GM19452 (cell line): Measurements from ENCODE around the gene PITX2.
A peak's percentile ranks its signal among the peaks of the same experiment; 100 is the strongest.
"Not testable (repeated sequence)": the region's sequence is repeated elsewhere in the genome, so short reads cannot be mapped to it uniquely, and the experiment has no call there.

ENCODE experiments used
- ATAC-seq: cut with Tn5 transposase; IDR thresholded peaks from one replicate; pipeline ENCODE4 v1.9.1; 2021; ENCODE audit not compliant: unreplicated experiment

PITX2 gene

DNA sequence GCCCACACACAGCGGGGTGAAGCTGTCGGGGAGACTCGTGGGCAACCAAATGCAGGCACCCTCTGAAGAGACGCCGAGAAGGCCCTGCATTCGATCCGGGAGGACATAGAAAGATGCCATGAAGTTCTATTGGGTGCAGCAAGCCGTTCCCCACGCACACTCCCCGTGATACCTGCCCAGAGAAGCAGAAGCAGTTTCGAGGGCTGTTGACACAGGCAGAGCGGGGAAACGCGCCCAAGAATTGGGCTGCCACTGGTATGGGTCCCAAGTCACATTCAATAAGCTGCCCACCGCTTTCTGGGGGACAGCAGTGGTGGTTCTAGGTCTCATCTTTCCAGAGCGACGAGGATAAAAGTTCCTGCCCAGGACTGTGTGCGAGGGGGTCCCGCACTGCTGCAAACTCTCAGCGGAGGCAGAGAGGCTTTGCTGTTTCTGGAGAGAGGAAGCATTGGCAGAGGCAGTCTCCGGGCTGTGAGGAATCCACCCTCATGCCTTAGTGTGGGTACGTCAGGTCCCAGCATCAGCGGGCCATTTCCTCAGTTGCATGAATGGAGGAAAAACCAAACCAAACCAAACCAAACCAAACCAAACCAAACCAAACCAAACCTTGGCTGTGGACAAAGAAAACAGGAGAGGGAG is 10.1 kb downstream of the PITX2 start:
- ATAC-seq = no peak

DNA sequence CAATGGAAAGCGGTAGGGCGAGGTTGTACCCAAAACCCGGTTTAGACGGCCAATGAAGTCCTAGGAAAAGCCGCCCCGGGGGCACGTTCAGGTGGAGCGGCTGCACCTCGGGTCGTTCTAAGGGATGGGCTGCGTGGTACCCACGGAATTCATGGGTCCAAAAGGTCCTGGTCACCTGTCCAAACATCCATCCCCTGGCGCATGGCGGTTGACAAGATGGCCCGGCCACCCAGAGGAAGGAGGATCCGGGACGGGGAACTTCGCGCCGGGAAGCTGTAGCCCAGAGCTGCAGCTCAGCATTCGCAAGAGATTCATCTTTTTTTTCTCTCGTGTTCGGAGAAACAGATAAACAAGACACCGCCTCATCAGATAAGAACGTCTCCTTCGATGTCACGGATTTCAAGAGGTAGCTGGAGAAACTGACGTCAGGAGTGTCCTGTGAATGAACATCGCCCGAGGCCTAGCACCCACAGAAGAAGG is 10.9 kb downstream of the PITX2 start:
- no peak for ATAC-seq

DNA sequence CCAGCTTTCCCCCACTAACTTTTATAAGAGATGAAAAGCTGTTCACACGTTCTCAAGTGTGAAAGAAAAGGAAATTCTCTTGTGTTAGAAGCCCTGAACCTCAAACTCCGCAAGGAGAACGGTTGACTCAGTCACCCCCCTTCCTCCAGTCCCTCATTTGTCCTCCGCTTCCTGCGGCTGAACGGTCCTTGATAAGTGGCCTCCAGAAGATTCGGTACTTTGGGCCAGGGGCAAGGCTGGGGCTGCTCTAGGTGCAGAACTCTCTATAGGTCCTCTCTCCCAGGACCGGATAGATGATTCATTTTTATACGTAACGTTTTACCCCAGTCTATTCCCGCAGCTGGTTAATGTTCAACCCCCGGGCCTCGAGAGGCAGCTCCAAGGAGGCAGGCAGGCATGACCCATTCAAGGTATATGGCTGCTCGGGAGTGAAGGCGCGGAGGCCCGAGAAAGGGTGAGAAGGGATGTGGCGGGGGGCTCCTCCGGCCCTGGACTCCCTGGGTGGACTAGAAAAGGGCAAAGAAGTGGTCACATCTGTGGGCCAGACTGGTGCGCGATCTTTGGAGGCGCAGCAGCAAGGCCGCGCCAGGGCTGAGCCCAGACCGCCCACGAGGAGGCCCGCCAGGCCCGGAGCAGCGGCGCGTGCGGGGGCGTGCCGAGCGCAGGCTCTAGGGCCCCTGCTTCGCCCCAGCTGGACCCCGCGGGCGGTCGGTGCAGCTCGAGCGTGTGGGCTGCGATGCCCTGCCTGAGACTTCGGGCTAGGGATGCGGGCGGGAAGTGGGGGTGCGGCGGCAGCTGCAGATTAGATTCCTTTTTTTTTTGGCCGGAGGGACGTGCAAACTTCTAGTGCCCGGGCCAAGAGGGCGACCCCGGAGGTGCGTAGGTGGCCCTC is 11.7 kb downstream of the PITX2 start:
- peak; percentile 86 for ATAC-seq

DNA sequence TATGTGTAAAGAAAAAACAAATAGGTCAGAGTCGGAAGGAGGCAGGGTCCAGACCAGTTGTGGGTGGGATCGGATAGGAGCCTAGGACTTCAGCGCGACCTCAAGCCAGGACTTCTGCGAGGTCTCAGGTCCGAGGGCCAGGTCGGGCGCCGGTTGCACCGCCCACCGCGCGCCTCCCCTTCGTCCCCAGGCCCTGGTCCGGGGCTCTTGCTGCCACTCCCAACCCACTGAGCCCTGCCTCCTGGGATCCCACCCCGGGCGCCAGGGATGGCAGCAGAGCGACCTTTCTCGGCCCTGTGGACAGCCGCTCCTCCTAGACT is 12.3 kb downstream of the PITX2 start:
- ATAC-seq = peak; percentile 7

DNA sequence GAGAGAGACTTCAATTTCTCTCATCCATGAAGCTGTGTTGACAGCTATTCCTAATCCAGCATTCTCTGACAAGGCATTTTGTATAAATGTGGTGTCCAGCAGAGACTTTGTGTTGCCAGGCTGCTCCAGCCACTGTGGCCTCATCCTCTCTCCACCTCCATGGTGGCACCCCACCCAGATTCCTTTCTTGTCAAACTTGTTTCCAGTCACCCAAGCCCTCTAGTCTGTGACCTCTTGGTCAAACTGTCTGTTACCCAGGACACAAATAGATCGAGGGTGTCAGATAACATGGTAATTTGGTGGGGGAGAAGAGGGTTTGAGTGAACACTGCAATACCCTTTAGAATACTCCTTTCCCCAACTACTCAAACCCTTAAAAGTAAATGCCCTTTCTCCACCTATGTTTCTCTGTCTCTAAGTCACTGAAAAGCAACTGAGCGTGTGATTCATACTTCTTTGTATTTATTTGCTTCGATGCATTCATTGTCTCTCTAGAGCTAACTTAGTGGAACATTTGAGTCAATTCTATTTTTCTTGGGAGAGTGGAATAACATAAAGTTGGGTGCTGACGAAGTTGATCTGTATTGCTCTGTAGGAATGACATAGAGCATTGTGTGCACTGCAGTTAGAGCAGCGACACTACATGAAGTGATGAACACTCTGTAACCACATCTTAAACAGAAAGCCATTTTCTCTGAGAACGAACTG is 13.7 kb downstream of the PITX2 start:
- ATAC-seq = no peak

DNA sequence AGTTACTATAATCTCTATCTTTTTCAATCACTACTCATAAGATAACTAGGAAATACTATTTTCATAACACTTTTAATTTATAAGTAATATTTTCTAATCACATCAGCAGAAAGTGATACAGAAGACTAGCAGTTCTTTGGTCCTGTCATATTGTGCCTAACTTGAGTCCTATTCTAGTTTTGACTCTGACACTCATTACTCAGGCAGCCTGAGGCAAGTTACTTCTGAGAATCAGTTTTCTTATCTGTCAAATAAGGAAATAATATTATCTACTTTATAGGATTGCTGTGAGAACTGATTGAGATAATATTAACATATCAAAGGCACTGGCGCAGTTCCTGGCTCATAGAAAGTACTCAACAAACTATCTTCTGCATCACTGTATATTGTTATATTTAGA is 17.8 kb downstream of the PITX2 start:
- no peak for ATAC-seq

DNA sequence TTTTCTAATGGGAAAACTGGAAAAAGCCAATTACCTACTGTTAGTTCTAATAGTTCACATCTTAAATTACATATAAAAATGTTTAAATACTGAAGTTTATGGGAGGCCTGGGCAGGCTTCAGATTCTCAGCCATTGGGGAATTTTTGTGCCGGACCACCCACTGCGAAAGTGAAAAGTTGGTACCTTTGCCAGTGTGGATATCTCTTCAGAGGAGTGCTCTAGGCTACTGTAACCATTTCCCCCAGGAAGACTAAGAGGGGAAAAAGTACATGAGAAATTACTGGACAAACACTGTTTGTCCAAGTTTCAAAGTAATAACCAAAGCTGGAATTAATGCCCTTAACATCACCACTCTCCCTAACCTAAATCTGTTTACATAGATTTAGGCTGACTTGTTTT is 20.8 kb downstream of the PITX2 start:
- ATAC-seq = no peak

DNA sequence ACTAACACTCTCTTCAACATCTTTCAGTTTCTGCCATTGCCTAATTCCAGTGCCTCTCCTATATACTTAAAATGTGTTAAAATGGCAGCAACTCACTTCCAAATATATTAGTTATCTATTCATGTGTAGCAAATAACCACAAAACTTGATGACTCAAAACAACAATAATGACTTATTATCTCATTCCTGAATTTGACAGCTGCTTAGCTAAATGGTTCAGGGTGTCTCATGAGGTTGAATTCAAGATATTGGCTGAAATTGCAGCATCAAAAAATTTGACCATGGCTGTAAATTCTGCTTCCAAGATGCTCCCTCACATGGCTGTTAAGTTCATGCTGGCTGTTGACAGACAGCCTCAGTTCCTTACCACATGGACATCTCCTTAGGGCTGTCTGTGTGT is 25.3 kb downstream of the PITX2 start:
- ATAC-seq = no peak

DNA sequence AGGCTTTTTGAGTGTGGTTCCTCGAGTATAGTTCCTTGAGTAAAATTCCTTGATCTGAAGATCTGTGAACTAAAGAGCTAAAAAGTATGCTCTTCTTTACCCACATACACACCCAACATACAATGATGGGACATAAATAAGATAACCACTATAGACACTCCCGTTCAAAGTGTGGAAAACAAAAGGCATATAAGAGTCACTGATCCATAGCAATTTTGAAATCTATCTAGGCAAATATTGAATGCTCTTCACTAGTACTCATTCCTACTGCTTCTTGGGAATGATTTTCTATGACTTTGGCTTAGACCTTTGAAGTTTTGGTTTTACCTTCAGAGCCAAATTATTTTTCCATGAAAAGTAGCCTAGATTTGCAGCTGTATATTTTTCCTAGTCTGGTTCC is 26.4 kb downstream of the PITX2 start:
- no peak for ATAC-seq

DNA sequence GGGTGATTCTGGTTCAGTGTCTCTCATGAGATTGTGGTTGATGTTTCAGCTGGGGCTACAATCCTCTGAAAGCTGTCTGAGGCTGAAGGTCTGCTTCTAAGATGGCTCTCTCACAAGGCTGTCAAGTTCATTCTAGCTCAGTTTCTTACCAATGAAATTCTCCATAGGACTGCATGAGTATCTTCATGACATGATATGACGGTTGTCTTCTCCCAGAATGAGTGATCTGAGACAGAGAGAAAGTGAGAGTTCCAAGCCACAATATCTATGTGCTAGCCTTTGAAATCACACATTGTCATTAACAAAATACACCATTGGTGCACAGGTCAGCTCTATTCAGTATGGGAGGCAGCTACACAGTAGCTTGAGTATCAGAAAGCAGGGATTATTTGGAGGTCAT is 27.3 kb downstream of the PITX2 start:
- no peak for ATAC-seq

DNA sequence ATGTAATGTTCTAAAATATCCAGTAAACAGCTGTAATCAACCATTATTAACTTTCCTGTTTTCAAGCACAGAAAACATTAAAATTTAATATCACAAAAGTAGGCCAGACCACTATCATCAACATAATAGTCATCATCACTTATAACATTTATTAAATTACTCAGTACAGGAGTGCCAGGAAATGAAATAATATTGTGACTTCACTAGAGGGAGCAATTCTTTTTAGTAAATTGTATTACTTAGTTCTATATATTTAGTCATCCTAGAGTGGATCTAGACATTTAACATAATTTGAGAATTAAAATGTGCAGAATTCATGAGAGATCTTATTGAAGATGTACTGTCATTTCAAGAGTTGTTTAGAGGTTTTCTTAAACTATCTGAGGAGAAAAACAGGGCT is 33.6 kb downstream of the PITX2 start:
- ATAC-seq = no peak

DNA sequence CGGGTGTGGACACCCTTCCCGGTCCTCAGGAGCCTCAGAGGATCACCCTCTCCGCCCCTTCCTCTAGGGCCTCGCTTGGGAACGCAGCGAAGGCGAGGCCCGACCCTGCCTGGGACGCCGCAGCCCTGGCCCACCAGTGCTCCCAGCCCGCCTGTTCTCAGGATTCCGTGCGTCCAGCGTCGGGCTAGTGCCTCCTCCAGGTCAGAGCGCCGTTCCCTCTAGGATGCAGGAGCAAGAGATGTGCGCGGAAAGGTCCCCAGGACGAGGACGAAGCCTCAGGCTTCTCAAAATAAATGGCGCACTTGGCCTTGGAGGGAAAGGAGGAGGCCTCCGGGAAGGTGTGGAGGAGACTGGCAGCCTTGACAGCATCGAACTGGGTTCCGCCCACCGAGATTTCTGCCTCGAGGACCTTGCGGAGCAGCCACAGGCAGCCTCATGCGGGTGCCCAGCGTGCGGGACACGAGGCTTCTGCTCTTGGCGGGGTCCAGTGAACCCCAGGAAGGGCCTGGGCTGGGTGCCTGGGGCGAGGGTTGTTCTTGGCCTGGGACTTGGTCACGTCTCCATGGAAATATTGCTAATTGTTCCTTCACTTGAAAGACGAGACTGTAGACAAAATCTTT is 35.1 kb downstream of the PITX2 start:
- no peak for ATAC-seq

DNA sequence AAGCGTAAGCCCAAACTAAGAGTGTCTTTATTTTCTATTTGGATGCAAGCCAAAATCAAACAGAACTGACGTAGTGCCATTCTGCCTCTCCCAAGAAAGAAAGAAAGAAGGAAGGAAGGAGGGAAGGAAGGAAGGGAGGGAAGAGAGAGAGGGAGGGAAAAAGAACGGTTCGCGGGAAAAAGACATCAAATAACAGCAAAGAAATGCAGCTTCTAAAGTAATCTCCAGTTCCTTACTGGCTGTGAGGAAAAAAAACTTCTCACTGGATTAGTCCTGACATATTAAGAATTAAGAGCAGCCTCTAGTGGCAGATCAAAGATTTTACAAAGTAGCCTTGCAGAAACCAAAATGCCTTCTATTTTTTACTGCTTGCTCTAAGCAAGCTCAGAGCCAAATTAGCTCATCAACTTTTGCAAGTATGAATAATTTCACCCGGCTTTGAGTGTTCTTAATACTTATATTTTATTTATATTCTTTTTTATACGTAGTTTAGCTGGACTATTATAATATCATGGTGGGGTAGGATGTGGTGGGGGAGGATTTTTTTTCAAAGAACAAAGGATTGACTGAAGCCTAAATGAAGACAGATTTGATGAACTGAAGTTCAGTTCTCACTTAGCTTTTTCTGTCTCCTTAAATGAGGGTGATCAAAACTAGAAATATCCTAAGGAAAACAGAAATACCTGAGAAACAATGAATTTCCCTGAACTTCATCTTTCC is 36.6 kb downstream of the PITX2 start:
- ATAC-seq = no peak

DNA sequence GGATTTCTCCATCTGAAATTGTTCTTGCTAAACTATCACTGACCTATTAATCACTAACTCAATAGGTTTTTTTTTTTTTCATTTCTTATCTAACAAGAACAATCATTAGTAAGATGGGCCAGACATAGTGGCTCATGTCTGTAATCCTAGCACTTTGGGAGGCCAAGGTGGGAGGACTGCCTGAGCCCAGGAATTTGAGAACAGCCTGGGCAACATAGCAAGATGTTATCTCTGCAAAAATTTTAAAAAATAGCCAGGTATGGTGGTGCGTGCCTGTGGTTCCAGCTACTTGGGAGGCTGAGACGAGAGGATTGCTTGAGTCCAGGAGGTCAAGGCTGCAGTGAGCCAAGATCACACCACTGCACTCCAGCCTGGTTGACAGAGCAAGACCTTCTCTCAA is 46.2 kb downstream of the PITX2 start:
- not testable (repeated sequence) for ATAC-seq
